Measurements from ENCODE around the gene STK40.

The STK40 gene

DNA sequence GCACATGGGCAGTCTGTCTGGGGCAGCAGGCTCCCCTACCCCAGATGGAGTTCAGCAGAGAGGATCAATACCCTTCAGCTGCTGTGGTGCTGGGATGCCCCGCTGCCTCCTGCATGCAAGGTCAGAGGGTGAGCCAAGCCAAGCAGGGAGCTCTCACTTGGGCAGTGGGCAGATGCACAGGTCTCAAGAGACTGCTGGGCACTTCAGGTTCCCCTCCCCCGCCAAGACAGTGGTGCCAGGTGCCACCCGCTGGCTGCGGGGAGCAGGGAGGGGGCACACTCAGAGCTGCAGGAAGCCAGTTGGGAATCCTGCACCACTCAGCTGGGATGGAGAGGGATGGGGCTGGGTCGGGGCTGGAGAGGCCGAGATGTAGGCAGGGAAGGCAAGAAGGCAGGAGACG, 46.5 kb downstream of the STK40 start:
- no peak for DNase-seq

GRCh38 chr1:36337830-36338229, 47.9 kb downstream of the STK40 start:
- Histone ChIP-seq H3K79me2 (ENCODE audit: insufficient read depth, low read length) (no peaks in the 10 kb centered on the region), H2AFZ (ENCODE audit: low read depth, low read length) (no peak overlapping the region), H3K9ac (ENCODE audit: low read depth, low read length) (no peak overlapping the region), H3K9me3 (ENCODE audit: insufficient read depth, low read length, severe bottlenecking) (no peaks in the 10 kb centered on the region), H3K4me3 (ENCODE audit: low read depth in 1 of 2, low read length in 2 of 2) (no peak overlapping the region), H3K27me3 (ENCODE audit: insufficient read depth, low read length, poor library complexity) (no peaks in the 10 kb centered on the region), H3K36me3 (ENCODE audit: insufficient read depth, low read length) (0 out of 2 replicates have a peak, but pooled peaks cover 6% of the 10 kb centered on the region), H3K27ac (ENCODE audit: low read length) (no peak overlapping the region), H3K4me1 (ENCODE audit: insufficient read depth, low read length) (no peaks in the 10 kb centered on the region), H3K4me2 (ENCODE audit: insufficient read depth, low read length) (no peak overlapping the region), H4K20me1 (ENCODE audit: insufficient read depth, low read length) (peaks cover 6% of the 10 kb centered on the region; the same call in 1 of the 2 replicates)
- DNase-seq (no peak), ATAC-seq (ENCODE audit: insufficient read depth, low read depth) (no peak)
- TF ChIP-seq EZH2 (IDR thresholded peaks at IDR 0.05; ENCODE audit: borderline replicate concordance, low read depth, low read length, severe bottlenecking) = no peak
- no peak for TF ChIP-seq CTCF (IDR thresholded peaks at IDR 0.05; ENCODE audit: borderline replicate concordance, extremely low read depth, low read length, poor library complexity, severe bottlenecking)

More for the DNA sequence above, 46.5 kb downstream of the STK40 start:
- Histone ChIP-seq H3K4me2 (ENCODE audit: insufficient read depth, low read length) (no peak overlapping the region), H3K4me1 (ENCODE audit: insufficient read depth, low read length) (no peaks in the 10 kb centered on the region), H3K9ac (ENCODE audit: low read depth, low read length) (no peak overlapping the region), H3K79me2 (ENCODE audit: insufficient read depth, low read length) (no peaks in the 10 kb centered on the region), H3K4me3 (ENCODE audit: low read depth in 1 of 2, low read length in 2 of 2) (no peak overlapping the region), H3K36me3 (ENCODE audit: insufficient read depth, low read length) (peaks cover 16% of the 10 kb centered on the region), H3K27me3 (ENCODE audit: insufficient read depth, low read length, poor library complexity) (no peaks in the 10 kb centered on the region), H2AFZ (ENCODE audit: low read depth, low read length) (no peak overlapping the region), H3K27ac (ENCODE audit: low read length) (no peak overlapping the region), H3K9me3 (ENCODE audit: insufficient read depth, low read length, severe bottlenecking) (no peaks in the 10 kb centered on the region), H4K20me1 (ENCODE audit: insufficient read depth, low read length) (peaks cover 6% of the 10 kb centered on the region; the same call in 1 of the 2 replicates)
- no peak for TF ChIP-seq CTCF (IDR thresholded peaks at IDR 0.05; ENCODE audit: borderline replicate concordance, extremely low read depth, low read length, poor library complexity, severe bottlenecking)
- no peak for ATAC-seq (ENCODE audit: insufficient read depth, low read depth)

DNA sequence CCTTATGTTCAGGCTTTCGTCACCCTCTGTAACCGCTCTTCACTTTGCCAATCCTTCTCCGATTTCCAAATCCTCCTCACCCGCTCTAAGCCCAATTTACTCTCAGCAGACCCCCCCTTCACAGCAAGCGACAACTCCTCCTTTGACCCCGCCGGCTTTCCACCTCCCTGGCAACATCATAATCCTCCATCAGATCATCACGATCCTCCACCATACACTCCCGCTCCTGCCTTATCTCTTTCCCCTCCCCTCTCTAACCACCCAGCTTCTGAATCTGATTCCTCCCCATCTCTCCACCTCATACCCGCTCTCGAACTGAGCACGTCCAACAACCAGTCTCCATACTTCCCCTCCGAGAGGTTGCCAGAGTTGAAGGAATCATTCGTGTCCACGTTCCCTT, 54.8 kb downstream of the STK40 start:
- Histone ChIP-seq H3K79me2 (ENCODE audit: insufficient read depth, low read length) (no peaks in the 10 kb centered on the region), H3K27me3 (ENCODE audit: insufficient read depth, low read length, poor library complexity) (no peaks in the 10 kb centered on the region), H3K9ac (ENCODE audit: low read depth, low read length) (no peak overlapping the region), H3K9me3 (ENCODE audit: insufficient read depth, low read length, severe bottlenecking) (no peaks in the 10 kb centered on the region), H3K4me1 (ENCODE audit: insufficient read depth, low read length) (no peaks in the 10 kb centered on the region), H3K4me3 (ENCODE audit: low read depth in 1 of 2, low read length in 2 of 2) (no peak overlapping the region), H3K27ac (ENCODE audit: low read length) (no peak overlapping the region), H2AFZ (ENCODE audit: low read depth, low read length) (no peak overlapping the region), H3K36me3 (ENCODE audit: insufficient read depth, low read length) (no peaks in the 10 kb centered on the region), H3K4me2 (ENCODE audit: insufficient read depth, low read length) (no peak overlapping the region), H4K20me1 (ENCODE audit: insufficient read depth, low read length) (no peaks in the 10 kb centered on the region)
- TF ChIP-seq EZH2 (IDR thresholded peaks at IDR 0.05; ENCODE audit: borderline replicate concordance, low read depth, low read length, severe bottlenecking) = no peak
- TF ChIP-seq CTCF (IDR thresholded peaks at IDR 0.05; ENCODE audit: borderline replicate concordance, extremely low read depth, low read length, poor library complexity, severe bottlenecking) = no peak
- ATAC-seq (ENCODE audit: insufficient read depth, low read depth) (no peak), DNase-seq (no peak)

- TF ChIP-seq CTCF (IDR thresholded peaks at IDR 0.05; ENCODE audit: borderline replicate concordance, extremely low read depth, low read length, poor library complexity, severe bottlenecking) (no peak), EZH2 (IDR thresholded peaks at IDR 0.05; ENCODE audit: borderline replicate concordance, low read depth, low read length, severe bottlenecking) (no peak)
These were observed 55.9 kb downstream of the STK40 start for GRCh38 chr1:36329817-36330216.

More at GRCh38 chr1:36329817-36330216, 55.9 kb downstream of the STK40 start:
- H3K4me3 ChIP-seq (ENCODE audit: low read depth in 1 of 2, low read length in 2 of 2) = no peak overlapping the region
- no peak overlapping the region for H3K9ac ChIP-seq (ENCODE audit: low read depth, low read length)
- H4K20me1 ChIP-seq (ENCODE audit: insufficient read depth, low read length) = no peaks in the 10 kb centered on the region
- no peaks in the 10 kb centered on the region for H3K27me3 ChIP-seq (ENCODE audit: insufficient read depth, low read length, poor library complexity)
- no peaks in the 10 kb centered on the region for H3K36me3 ChIP-seq (ENCODE audit: insufficient read depth, low read length)
- H3K9me3 ChIP-seq (ENCODE audit: insufficient read depth, low read length, severe bottlenecking) = no peaks in the 10 kb centered on the region
- ATAC-seq (ENCODE audit: insufficient read depth, low read depth) (no peak), DNase-seq (no peak)
- H3K27ac ChIP-seq (ENCODE audit: low read length) = no peak overlapping the region
- no peaks in the 10 kb centered on the region for H3K4me1 ChIP-seq (ENCODE audit: insufficient read depth, low read length)
- no peak overlapping the region for H2AFZ ChIP-seq (ENCODE audit: low read depth, low read length)
- H3K79me2 ChIP-seq (ENCODE audit: insufficient read depth, low read length) = no peaks in the 10 kb centered on the region
- no peak overlapping the region for H3K4me2 ChIP-seq (ENCODE audit: insufficient read depth, low read length)
